ENCODE data around the gene PKHD1.

PKHD1 gene

DNA sequence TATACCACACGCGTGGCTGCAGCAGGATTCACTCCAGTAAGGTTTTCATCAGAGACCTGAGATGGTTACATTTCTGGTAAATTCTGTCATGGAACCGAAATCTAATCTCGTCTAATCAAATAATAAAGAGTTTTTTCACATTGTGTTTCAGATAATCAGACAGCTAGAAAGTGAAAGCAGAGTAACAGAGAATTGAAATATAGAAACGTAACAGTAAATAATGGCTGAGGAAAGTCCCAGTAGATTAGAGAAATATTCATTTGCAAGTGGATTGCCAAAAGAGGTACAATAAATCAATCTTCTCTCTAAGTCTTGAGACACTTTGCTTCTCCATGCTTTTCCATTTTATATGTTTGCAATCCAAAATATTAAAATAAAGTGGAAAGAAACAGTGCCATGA lies 42.4 kb downstream of the PKHD1 start:
- DNase-seq = no peak

- no peak for DNase-seq
Measured at GRCh38 chr6:52042141-52042885, 45.1 kb downstream of the PKHD1 start.

DNA sequence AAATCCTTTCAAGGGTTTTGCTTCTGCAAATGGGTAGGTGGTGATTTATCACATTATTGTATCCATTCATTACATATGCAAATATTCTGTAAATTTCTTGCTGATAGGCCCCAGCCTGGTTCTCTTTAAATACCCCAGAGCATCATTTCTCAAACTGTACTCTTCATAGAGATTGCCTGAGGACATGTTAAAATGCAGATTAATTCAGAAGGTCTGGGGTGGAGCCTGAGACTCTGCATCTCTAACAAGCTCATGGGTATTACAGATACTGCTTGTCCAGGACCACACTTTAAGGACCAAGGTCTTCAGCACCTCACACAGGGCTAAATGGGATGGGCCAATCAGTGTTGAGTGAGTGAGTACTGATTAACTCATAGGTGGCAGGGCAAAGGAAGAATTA lies 46.3 kb downstream of the PKHD1 start:
- DNase-seq = no peak

GRCh38 chr6:52027699-52028098 lies 59.7 kb downstream of the PKHD1 start:
- no peak for DNase-seq

DNA sequence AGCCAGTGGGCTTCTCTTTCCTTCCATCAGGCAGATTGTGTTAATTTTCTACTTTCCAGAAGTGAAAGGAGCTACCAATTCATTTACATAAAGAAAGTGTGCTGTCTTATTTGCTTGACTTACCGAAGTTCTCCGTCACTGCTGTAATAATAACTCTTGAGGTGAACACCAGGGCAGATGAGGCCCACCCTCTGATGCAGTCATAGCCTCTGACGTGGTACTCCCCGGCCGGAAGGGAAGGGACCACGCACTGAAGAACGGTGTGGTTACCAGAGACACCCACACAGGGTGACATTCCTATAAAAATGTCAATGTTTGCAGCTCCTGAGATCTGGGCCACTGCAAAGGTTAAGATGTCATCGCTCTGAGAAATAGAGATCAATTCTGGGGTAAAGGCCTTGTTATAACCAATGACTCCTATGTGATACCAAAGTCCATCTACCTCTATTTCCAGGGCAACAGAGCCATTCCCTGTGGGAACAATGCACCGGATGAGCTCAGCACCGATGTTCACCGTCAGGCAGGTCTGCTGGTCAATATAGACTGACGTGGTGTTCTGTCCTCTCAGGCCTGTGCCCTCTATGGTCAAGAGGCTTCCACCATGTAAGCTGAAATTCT lies 62.9 kb downstream of the PKHD1 start:
- no peak for DNase-seq

- no peak for DNase-seq
Measured at GRCh38 chr6:52022675-52023074, 64.7 kb downstream of the PKHD1 start.

GRCh38 chr6:52020945-52021570 lies 66.4 kb downstream of the PKHD1 start:
- peak; percentile 10 for DNase-seq

DNA sequence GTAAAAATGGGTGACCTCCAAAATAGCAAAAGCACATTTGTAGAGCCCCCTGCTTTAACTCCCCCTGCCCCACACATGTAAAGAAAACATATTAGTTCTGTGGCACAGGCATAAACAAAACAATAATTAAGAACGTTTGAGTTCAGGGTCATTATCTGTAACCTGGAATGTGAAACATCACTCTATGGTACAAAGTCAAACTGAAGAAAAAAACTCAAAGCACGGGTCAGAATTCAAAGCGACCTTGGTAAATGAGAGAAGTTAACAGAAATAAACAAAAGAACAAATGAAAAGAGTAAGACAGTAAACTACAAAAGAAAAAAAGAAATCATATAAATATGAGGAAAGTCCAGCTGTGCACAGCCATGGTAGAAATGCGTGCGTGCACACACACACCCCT lies 67.5 kb downstream of the PKHD1 start:
- no peak for DNase-seq

GRCh38 chr6:52019092-52019491 lies 68.3 kb downstream of the PKHD1 start:
- no peak for DNase-seq

DNA sequence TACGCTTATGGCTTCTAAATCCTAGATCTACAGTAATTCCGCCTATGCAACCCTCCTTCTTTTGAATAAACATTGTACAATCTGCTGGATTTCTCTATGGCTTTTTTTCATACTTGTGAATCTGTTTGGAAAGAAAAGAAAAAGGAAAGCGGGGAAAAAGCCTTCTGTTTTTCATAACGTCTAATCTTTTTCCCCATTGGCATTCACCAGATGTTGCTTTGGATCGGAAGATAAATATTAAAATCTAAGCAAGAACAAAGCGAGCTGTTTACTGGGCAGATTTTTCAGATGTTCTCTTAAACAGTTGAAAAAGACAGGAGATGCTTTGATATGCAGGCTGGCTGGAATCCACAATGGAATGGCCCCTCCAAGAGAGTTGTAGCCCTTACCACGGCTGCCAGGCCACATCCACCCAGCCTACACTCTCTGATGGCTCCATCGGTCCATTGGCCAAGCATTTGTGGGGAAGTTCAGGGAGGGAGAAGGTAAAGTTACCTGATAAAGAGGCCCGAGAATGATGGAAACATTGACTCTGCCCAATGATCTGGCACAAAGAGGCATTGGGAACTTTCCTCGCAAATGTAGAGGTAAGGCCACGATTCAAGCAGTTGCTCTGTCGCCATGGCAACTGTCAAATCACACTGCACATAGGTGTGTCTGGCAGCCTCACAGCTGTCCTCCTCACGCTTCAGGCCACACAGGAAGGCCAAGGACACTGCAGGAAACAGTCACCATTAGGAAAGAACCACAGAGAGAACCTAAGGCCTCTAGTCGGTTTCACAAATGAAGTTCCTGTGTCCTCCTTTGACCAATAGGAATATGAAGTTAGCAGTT lies 70.3 kb downstream of the PKHD1 start:
- no peak for DNase-seq

DNA sequence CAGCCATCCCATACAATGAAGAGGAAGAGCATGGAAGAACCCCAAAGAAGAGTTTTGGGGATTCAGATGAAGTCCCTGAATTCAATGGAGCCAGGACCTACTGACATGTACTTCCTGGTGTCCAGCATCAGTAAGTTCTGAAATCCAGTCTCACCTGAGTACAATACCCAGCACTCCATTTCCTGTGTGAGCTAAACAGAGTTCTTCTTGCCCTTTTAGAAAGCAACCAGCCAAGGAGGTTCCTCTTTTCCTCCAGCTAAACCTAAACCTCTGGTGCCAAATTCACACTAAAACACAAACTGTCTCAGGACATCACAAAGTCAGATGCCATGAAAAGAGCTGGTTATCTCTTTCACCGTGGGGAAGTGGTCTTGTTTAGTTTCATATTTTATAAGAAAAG lies 71.5 kb downstream of the PKHD1 start:
- no peak for DNase-seq

DNA sequence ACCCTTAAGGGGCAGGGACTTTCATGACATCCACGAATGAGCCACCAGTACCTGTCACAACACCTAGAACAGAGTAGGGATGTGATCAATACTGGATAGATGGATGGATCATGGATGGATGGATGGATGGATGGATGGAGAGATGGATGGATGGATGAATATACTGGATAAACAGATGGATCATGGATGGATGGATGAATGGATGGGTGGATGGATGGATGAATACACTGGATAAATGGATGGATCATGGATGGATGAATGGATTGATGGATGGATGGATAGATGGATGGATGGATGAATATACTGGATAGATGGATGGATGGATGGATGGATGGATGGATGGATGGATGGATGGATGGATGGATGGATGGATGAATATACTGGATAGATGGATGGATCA lies 73.0 kb downstream of the PKHD1 start:
- DNase-seq = no peak

- DNase-seq = no peak
Measured at GRCh38 chr6:52013035-52013434, 74.4 kb downstream of the PKHD1 start.

GRCh38 chr6:52012582-52012981 lies 74.8 kb downstream of the PKHD1 start:
- no peak for DNase-seq

DNA sequence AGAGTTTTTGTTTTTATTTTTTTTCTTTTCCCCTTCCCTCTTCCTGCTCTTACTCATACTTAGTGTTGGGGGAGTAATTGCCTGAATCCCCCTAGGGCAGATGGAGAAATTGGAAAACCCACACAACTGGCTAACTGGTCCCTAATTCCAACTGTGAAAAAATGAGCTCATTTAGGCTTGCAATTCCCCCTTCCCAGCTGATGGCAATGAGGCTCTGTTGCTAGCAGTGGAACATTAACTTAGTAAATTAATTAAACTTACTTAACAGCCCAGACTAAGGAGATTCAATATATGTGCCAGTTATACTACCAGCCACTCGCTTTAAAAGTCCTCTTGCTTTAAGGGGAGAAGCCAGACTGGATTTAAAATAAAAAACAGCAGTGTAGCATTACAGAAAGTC lies 76.6 kb downstream of the PKHD1 start:
- DNase-seq = no peak

GRCh38 chr6:52010145-52010544 lies 77.3 kb downstream of the PKHD1 start:
- DNase-seq = no peak

DNA sequence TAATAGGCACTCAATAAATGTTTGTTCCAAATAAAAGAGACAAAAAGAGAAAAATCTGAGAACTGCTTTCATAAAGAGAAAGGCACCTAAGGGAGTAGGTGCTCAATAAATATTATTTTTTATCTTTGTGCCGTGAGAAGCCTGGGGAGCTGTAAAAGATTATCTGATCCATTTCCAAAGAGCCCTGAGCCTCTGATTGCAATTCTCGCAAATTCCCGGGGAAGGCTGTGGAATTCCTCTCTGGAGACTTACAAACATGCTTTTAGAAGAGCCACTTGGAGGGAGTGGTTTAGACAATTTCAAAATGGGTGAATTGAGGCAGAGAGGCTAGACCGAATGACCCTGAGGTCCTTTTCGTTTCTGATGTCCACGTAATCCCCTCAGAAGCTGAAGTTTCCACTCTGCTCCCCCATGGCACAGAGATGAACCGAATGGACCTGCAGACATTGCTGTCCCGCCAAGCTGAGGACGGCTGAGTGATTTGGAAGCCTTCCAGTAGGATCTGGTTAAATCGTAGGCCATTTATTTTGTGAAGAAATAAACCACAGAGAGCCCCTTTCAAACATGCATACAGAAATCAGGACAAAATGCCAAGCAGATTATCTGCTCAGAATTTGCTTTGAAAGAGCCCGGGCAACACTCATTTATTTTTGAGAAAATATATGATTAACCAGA lies 77.8 kb downstream of the PKHD1 start:
- no peak for DNase-seq

- DNase-seq = no peak
Measured at GRCh38 chr6:52000064-52000463, 87.3 kb downstream of the PKHD1 start.

- DNase-seq = no peak
Measured at GRCh38 chr6:51996296-51996947, 91.0 kb downstream of the PKHD1 start.

GRCh38 chr6:51995214-51995755 lies 92.1 kb downstream of the PKHD1 start:
- no peak for DNase-seq

DNA sequence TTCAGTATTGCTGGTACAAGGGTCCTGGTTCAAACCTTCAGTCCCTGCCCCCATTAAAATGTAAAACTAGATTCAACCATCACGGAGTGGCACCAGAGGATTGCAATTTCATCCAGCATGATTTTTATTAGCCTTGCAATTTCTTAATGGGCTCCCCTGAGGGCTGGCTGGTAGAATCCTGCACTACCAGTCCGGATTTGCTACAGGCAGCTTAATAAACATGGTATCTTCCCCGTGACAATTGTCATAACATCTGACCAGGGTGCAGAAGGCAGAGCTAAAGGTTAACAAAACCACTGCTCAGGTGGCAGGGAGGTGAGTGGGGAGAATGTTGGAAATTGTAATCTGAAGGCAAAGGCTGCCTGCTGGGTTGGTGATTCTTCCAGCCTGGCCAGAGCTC lies 94.5 kb downstream of the PKHD1 start:
- DNase-seq = no peak

DNA sequence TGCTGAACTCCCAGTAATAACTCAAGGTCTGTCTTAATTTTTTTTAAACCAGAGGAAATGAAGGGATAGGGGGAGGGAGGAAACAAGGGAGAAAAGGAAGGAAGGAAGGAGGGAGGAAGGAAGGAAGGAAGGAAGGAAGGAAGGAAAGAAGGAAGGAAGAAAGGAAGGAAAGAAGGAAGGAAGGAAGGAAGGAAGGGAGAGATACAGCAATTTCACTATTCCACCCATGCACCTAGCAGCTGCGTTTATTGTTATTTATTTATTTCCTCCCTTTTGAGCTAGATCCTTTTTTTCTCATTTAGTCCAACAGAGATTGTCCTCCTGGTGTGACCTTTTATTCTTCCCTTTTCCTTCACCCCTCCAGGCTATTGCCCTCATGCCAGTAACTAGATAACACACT lies 97.6 kb downstream of the PKHD1 start:
- no peak for DNase-seq

Measured in activated CD4-positive, alpha-beta T cell treated with anti-CD3 and anti-CD28 coated beads, Interleukin-10, Interleukin-2, amounts not matched to agents 100 ng/mL and 50 ng/mL, durations not matched to agents 16 hours and 8 hours (primary cell).